AG09319 (cell line): ENCODE results near the gene C2orf68.
"Not testable (repeated sequence)": the region's sequence is repeated elsewhere in the genome, so short reads cannot be mapped to it uniquely, and the experiment has no call there.

Experiments
- DNase-seq: peaks from one replicate; pipeline ENCODE4 v3.0.0-alpha.2; 2010; ENCODE audit warnings: low read depth; ENCODE audit errors: extremely low read depth
- TF ChIP-seq, protein P1 (sequence below): IDR thresholded peaks from 2 replicates; pipeline ENCODE4 v1.5.1; 2011; ENCODE audit warnings: low read depth, mild to moderate bottlenecking, inconsistent platforms, low read length, moderate library complexity

The C2orf68 gene

DNA sequence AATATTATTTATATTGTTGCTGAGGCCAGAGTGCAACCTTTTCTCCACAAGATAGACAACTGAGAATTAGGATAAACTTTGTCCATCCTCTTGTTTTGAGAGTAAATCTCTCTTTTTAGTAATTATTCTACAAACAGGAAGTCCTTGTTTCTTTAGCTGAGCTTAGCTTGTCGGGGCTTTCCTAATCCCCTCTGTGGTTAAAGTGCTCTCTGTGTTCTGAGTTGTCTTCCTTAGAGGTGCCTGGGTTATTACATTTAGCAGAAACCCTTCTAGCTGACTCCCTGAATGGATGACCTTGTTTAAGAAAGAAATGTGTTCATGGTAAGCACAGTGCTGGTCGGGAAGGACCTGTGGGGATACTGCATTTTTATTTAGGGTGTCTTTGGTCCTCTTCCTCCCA, 16.8 kb upstream of the C2orf68 start:
- DNase-seq: no peak
- TF ChIP-seq, protein P1, sequence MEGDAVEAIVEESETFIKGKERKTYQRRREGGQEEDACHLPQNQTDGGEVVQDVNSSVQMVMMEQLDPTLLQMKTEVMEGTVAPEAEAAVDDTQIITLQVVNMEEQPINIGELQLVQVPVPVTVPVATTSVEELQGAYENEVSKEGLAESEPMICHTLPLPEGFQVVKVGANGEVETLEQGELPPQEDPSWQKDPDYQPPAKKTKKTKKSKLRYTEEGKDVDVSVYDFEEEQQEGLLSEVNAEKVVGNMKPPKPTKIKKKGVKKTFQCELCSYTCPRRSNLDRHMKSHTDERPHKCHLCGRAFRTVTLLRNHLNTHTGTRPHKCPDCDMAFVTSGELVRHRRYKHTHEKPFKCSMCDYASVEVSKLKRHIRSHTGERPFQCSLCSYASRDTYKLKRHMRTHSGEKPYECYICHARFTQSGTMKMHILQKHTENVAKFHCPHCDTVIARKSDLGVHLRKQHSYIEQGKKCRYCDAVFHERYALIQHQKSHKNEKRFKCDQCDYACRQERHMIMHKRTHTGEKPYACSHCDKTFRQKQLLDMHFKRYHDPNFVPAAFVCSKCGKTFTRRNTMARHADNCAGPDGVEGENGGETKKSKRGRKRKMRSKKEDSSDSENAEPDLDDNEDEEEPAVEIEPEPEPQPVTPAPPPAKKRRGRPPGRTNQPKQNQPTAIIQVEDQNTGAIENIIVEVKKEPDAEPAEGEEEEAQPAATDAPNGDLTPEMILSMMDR: no peak

DNA sequence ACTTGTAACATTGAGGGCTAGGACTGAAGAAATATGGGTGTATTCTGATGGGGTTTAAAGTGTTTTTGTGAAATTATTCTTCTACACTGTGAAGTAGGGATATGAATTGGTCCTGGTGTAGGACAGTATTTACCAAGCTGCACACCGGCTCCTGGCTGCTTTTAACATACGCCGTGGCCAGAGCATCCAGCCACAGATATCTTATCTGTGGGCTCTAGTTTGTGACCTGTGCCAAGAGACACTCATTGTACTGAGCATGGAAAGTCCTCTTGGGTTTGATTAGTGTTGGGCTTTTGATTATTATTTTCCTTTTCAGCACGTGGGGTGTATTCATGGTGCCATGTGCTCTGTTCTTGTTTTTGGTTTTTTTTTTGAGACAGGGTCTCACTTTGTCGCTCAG, 12.1 kb upstream of the C2orf68 start:
- TF ChIP-seq, protein P1: no peak
- no peak for DNase-seq

DNA sequence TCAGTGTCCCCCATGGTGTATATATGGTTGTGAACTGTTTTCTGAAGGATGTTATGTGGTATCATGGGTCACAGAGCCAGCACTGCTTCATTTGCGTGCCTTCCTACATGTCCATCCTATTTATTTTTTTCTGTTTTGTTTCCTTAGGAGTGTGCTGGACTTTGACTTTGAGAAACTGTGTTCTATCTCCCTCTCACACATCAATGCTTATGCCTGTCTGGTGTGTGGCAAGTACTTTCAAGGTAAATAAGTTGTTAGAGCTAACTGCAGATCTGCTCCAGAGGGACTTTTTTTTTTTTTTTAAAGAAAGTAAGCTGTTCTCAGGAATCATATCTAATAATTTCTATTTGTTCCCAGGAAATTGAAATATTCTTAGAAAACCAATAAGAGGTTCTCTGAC, 9.5 kb upstream of the C2orf68 start:
- no peak for DNase-seq
- TF ChIP-seq, protein P1: no peak

DNA sequence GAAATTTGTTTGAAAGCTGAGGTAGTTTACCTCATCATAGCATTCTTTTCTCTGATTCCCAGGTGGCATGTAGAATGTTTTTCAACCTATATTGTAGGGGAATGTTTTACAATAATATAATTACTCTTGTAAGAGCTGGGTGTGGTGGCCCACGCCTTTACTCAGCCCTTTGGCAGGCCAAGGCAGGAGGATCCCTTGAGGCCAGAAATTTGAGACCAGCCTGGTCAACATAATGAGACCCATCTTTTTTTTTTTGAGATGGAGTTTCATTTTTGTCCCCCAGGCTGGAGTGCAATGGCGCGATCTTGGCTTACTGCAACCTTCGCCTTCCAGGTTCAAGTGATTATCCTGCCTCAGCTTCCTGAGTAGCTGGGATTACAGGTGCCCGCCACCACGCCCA, 7.8 kb upstream of the C2orf68 start:
- TF ChIP-seq, protein P1: no peak
- DNase-seq: no peak

DNA sequence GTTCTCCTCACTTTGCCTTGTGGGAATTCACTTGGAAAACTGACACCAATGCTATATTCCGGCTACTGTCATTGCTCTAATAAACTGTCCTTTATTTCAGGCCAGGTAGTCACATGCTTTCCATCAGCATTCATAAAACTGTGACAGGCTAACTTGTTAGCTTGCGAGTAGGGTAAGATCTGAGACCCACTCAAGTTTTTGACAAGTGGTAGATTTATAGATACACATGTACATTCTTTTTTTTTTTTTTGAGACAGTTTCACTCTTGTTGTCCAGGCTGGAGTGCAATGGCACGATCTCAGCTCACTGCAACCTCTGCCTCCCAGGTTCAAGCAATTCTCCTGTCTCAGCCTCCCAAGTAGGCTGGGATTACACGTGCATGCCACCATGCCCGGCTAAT, 5.9 kb upstream of the C2orf68 start:
- DNase-seq: not testable (repeated sequence)

DNA sequence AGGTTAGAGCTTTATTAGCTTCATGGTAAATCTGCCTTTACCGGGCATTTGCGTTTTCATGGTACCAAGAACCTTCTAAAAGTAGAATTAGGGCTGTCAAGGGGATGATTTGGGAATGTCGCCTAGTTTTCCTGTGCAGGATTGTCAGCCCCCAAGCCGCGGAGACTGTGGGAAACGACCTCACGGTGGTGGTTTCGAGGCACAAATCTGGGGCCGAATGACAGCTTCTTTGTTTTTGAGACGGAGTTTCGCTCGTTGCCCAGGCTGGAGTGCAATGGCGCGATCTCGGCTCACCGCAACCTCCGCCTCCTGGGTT, 3.5 kb upstream of the C2orf68 start:
- TF ChIP-seq, protein P1: no peak
- DNase-seq: no peak

DNA sequence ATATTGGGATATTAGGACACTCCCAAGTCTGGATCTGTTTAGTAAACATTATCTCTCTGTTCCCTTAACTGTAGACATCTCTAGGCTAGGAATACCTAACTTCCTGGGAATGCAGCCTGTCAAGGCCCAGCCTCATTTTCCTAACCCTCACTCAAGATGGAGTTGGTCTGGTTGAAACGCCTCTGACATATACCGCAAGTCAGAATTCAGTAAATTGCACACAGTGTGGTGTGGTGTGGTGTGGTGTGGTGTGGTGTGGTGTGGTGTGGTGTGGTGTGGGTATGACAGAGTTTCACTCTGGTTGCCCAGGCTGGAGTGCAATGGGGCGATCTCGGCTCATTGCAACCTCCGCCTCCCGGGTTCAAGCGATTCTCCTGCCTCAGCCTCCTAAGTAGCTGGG, 2.9 kb upstream of the C2orf68 start:
- DNase-seq: not testable (repeated sequence)

DNA sequence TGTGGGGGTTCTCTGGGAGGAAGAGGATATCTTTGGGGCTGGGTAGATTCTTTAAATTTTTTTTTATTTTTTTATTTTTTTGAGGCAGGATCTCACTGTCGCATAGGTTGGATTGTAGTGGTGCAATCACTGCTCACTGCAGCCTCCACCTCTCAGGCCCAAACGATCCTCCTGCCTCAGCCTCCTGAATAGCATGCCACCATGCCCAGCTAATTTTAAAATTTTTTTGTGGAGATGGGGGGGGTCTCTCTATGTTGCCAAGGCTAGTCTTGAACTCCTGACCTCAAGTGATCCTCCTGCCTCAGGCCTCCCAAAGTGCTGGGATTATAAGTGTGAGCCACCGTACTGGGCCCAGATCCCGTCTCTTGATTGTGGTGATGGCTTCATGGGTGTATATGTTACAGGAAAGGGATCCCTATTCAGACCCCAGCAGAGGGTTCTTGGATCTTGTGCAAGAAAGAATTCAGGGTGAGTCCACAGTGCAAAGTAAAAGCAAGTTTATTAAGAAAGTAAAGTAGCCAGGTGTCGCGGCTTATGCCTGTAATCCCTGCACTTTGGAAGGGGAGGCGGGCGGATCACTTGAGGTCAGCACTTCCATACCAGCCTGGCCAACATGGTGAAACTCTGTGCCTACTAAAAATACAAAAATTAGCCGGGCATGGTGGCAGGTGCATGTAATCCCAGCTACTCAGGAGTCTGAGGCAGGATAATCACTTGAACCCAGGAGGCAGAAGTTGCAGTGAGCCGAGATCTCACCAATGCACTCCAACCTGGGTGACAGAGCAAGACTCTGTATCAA, 2.0 kb upstream of the C2orf68 start:
- TF ChIP-seq, protein P1: no peak
- DNase-seq: no peak
